HFFc6 (cell line): ENCODE data around the gene CCDC91. TPM values are rescaled to one million over a fixed set of nuclear protein-coding genes. Genes with fewer than 3 reads are reported as not detected.
"Not testable (repeated sequence)": the region's sequence is repeated elsewhere in the genome, so short reads cannot be mapped to it uniquely, and the experiment has no call there.

Source experiments
- DNase-seq: peaks from one replicate; pipeline ENCODE4 v3.0.0-alpha.2; 2018
- H3K27ac Mint-ChIP-seq: 2 replicates; pipeline ENCODE4 v1.8.0; 2020; ENCODE audit warnings: mild to moderate bottlenecking, mixed read lengths
- H3K27me3 Mint-ChIP-seq: 2 replicates; pipeline ENCODE4 v1.8.0; 2021; ENCODE audit warnings: mild to moderate bottlenecking, moderate library complexity, mixed read lengths; ENCODE audit not compliant: insufficient read depth
- H3K36me3 Mint-ChIP-seq: 2 replicates; pipeline ENCODE4 v1.8.0; 2021; ENCODE audit warnings: low read depth, mixed read lengths
- H3K4me1 Mint-ChIP-seq: 2 replicates; pipeline ENCODE4 v1.8.0; 2020; ENCODE audit warnings: low read depth, mixed read lengths
- H3K4me3 Mint-ChIP-seq: 2 replicates; pipeline ENCODE4 v1.8.0; 2020; ENCODE audit warnings: mild to moderate bottlenecking, moderate library complexity, mixed read lengths
- H3K9me3 Mint-ChIP-seq: 2 replicates; pipeline ENCODE4 v1.8.0; 2020; ENCODE audit warnings: mild to moderate bottlenecking, mixed read lengths
- CTCF ChIP-seq: fragments of 200-600 bp; sonication (generic); IDR thresholded peaks from 2 replicates; pipeline ENCODE4 v1.5.0; 2021; ENCODE audit warnings: antibody characterized with exemption, mild to moderate bottlenecking
- total RNA-seq, 6 experiments: library from RNA; stranded (reverse); fragmentation: NEBNext Ultra II Directional; extraction: Animal tissue kit (Norgen Biotek cat#: 25700); gene quantifications; 2 replicates in 1 of 6; 3 replicates in 5 of 6; pipeline ENCODE4 v1.2.3, GENCODE V29; 2021

The CCDC91 gene
- total RNA-seq, 6 experiments from 2014 or later, result 14.7 to 17.3 (median 16.7) TPM

GRCh38 chr12:28460420-28461130, 270.3 kb downstream of the CCDC91 start:
- Mint-ChIP-seq H3K36me3 (no peaks in the 10 kb centered on the region), H3K4me1 (no peaks in the 10 kb centered on the region), H3K4me3 (no peak overlapping the region), H3K27me3 (no peaks in the 10 kb centered on the region), H3K27ac (no peak overlapping the region), H3K9me3 (no peaks in the 10 kb centered on the region)
- DNase-seq, result no peak
- no peak for TF ChIP-seq CTCF

- Mint-ChIP-seq H3K27me3 (no peaks in the 10 kb centered on the region), H3K27ac (no peak overlapping the region), H3K4me1 (no peaks in the 10 kb centered on the region), H3K9me3 (no peaks in the 10 kb centered on the region), H3K36me3 (no peaks in the 10 kb centered on the region), H3K4me3 (no peak overlapping the region)
- no peak for TF ChIP-seq CTCF
- no peak for DNase-seq
These were observed 273.1 kb downstream of the CCDC91 start for GRCh38 chr12:28463396-28463795.

- H3K4me1 Mint-ChIP-seq, H3K27ac Mint-ChIP-seq, DNase-seq, H3K9me3 Mint-ChIP-seq, H3K36me3 Mint-ChIP-seq, H3K4me3 Mint-ChIP-seq, H3K27me3 Mint-ChIP-seq: not testable (repeated sequence)
These were observed 281.5 kb downstream of the CCDC91 start for GRCh38 chr12:28471762-28472161.

GRCh38 chr12:28476206-28476605, 285.9 kb downstream of the CCDC91 start:
- H3K9me3 Mint-ChIP-seq, DNase-seq, H3K27ac Mint-ChIP-seq, H3K36me3 Mint-ChIP-seq, H3K4me3 Mint-ChIP-seq, H3K27me3 Mint-ChIP-seq, H3K4me1 Mint-ChIP-seq: not testable (repeated sequence)

- H3K27ac Mint-ChIP-seq, H3K36me3 Mint-ChIP-seq, H3K9me3 Mint-ChIP-seq, DNase-seq, H3K4me3 Mint-ChIP-seq, H3K27me3 Mint-ChIP-seq, H3K4me1 Mint-ChIP-seq: not testable (repeated sequence)
These were observed 288.8 kb downstream of the CCDC91 start for GRCh38 chr12:28479097-28479496.

- no peak overlapping the region for H3K4me3 Mint-ChIP-seq
- no peak for DNase-seq
- H3K4me1 Mint-ChIP-seq, result no peaks in the 10 kb centered on the region
- no peaks in the 10 kb centered on the region for H3K9me3 Mint-ChIP-seq
- H3K27ac Mint-ChIP-seq, result no peak overlapping the region
- no peaks in the 10 kb centered on the region for H3K27me3 Mint-ChIP-seq
- no peak for TF ChIP-seq CTCF
- peaks cover 3% of the 10 kb centered on the region; the same call in 1 of the 2 replicates for H3K36me3 Mint-ChIP-seq
These were observed 289.4 kb downstream of the CCDC91 start for GRCh38 chr12:28479683-28480082.

GRCh38 chr12:28484156-28484555, 293.9 kb downstream of the CCDC91 start:
- no peaks in the 10 kb centered on the region for H3K27me3 Mint-ChIP-seq
- H3K27ac Mint-ChIP-seq, result no peak overlapping the region
- no peak for DNase-seq
- H3K4me3 Mint-ChIP-seq, result no peak overlapping the region
- H3K9me3 Mint-ChIP-seq, result no peaks in the 10 kb centered on the region
- H3K4me1 Mint-ChIP-seq, result peaks cover 5% of the 10 kb centered on the region
- H3K36me3 Mint-ChIP-seq, result no peaks in the 10 kb centered on the region
- no peak for TF ChIP-seq CTCF
